HepG2 (cell line): ENCODE measurements around the gene PRKCZ. TPM values are rescaled to one million over a fixed set of nuclear protein-coding genes. Genes with fewer than 3 reads are reported as not detected.
A peak's percentile ranks its signal among the peaks of the same experiment; 100 is the strongest.

ENCODE experiments used
- BORCS8-MEF2B ChIP-seq: sonication (generic); formaldehyde crosslinking; IDR thresholded peaks from 2 replicates; pipeline ENCODE4 v1.8.0; 2022; ENCODE audit warnings: mild to moderate bottlenecking, missing genetic modification reagents
- FOXM1 ChIP-seq: sonication (generic); formaldehyde crosslinking; IDR thresholded peaks from 2 replicates; pipeline ENCODE4 v1.5.0; 2020; ENCODE audit warnings: missing genetic modification reagents
- PRMT3 ChIP-seq: sonication (generic); formaldehyde crosslinking; IDR thresholded peaks from 2 replicates; pipeline ENCODE4 v1.8.1; 2022; ENCODE audit warnings: low read depth, mild to moderate bottlenecking, moderate library complexity, missing genetic modification reagents, borderline replicate concordance
- PRPF4 ChIP-seq: fragments of 200-400 bp; formaldehyde crosslinking; IDR thresholded peaks from 2 replicates; pipeline ENCODE4 v1.6.1; 2016; ENCODE audit warnings: low read length, low read depth; ENCODE audit not compliant: poor library complexity, severe bottlenecking
- REXO4 ChIP-seq: sonication (generic); formaldehyde crosslinking; IDR thresholded peaks from 2 replicates; pipeline ENCODE4 v1.8.0; 2022; ENCODE audit warnings: missing genetic modification reagents, mild to moderate bottlenecking, borderline replicate concordance
- TBP ChIP-seq: sonication (generic); formaldehyde crosslinking; IDR thresholded peaks from 2 replicates; pipeline ENCODE4 v1.5.0; 2020; ENCODE audit warnings: missing genetic modification reagents
- TMF1 ChIP-seq: sonication (generic); formaldehyde crosslinking; IDR thresholded peaks from 2 replicates; pipeline ENCODE4 v1.8.1; 2022; ENCODE audit warnings: low read depth, missing genetic modification reagents
- ZBTB7B ChIP-seq: sonication (generic); formaldehyde crosslinking; IDR thresholded peaks from 2 replicates; pipeline ENCODE4 v1.4.0; 2020; ENCODE audit warnings: missing genetic modification reagents
- ZC3H13 ChIP-seq: sonication (generic); formaldehyde crosslinking; IDR thresholded peaks from 2 replicates; pipeline ENCODE4 v1.8.1; 2023; ENCODE audit warnings: mild to moderate bottlenecking, missing genetic modification reagents, moderate library complexity
- ZNF326 ChIP-seq: sonication (generic); formaldehyde crosslinking; IDR thresholded peaks from 2 replicates; pipeline ENCODE4 v1.4.0; 2020; ENCODE audit warnings: missing genetic modification reagents, borderline replicate concordance
- ZNF367 ChIP-seq: sonication (generic); formaldehyde crosslinking; IDR thresholded peaks from 2 replicates; pipeline ENCODE4 v1.4.0; 2020; ENCODE audit warnings: missing genetic modification reagents, borderline replicate concordance
- ZNF441 ChIP-seq: sonication (generic); formaldehyde crosslinking; IDR thresholded peaks from 2 replicates; pipeline ENCODE4 v1.7.0; 2021; ENCODE audit warnings: missing genetic modification reagents, borderline replicate concordance
- ZNF615 ChIP-seq: sonication (generic); formaldehyde crosslinking; IDR thresholded peaks from 2 replicates; pipeline ENCODE4 v1.5.0; 2020; ENCODE audit warnings: mild to moderate bottlenecking, missing genetic modification reagents, borderline replicate concordance
- ZNF792 ChIP-seq: IDR thresholded peaks from 2 replicates; pipeline ENCODE4 v1.6.1; 2016
- ZSCAN12 ChIP-seq: sonication (generic); formaldehyde crosslinking; IDR thresholded peaks from 2 replicates; pipeline ENCODE4 v1.9.0; 2021; ENCODE audit warnings: mild to moderate bottlenecking, missing genetic modification reagents
- ZSCAN25 ChIP-seq: sonication (generic); formaldehyde crosslinking; IDR thresholded peaks from 2 replicates; pipeline ENCODE4 v1.8.0; 2022; ENCODE audit warnings: mild to moderate bottlenecking, missing genetic modification reagents
- polyA plus RNA-seq, 8 experiments: library from polyadenylated mRNA; depleted of rRNA in 3 of 8; stranded (reverse) in 7 of 8; unstranded in 1 of 8; fragments of >200 nt; fragmentation: Illumina TruSeq in 4 of 8; extraction: Trizol in 4 of 8; gene quantifications; 2 replicates each; pipeline versions ENCODE4 v1.2.1 to v1.2.3, GENCODE V29; 2011 to 2016; ENCODE audit warnings: low read depth in 4 of 8, missing spikeins in 1 of 8, mixed read lengths in 1 of 8; ENCODE audit not compliant: insufficient read depth in 1 of 8
- total RNA-seq, 5 experiments: library from RNA; depleted of rRNA; stranded (reverse); fragments of >200 nt; fragmentation: Illumina TruSeq; extraction: Trizol; gene quantifications; 2 replicates each; pipeline ENCODE4 v1.2.3, GENCODE V29; 2016; ENCODE audit warnings: low read depth in 1 of 5
- TF ChIP-seq, protein P1 (sequence below): sonication (generic); formaldehyde crosslinking; IDR thresholded peaks from 2 replicates; pipeline ENCODE4 v1.8.1; 2023; ENCODE audit warnings: missing genetic modification reagents, inconsistent platforms, borderline replicate concordance
- TF ChIP-seq, protein P2 (sequence below): sonication (generic); formaldehyde crosslinking; IDR thresholded peaks from 2 replicates; pipeline ENCODE4 v1.4.0; 2020; ENCODE audit warnings: mild to moderate bottlenecking, low read depth, missing genetic modification reagents
- TF ChIP-seq, protein P3 (sequence below), 2 experiments: sonication (generic) in 1 of 2; formaldehyde crosslinking in 1 of 2; IDR thresholded peaks; 2 replicates each; pipeline versions ENCODE4 v1.4.0 to v1.6.1; 2018 to 2020; ENCODE audit warnings: missing genetic modification reagents in 2 of 2, borderline replicate concordance in 1 of 2, low read depth in 1 of 2, mild to moderate bottlenecking in 1 of 2, missing biosample characterization in 1 of 2
- TF ChIP-seq, protein P4 (sequence below): sonication (generic); formaldehyde crosslinking; IDR thresholded peaks from 2 replicates; pipeline ENCODE4 v1.4.0; 2020; ENCODE audit warnings: missing genetic modification reagents, borderline replicate concordance
- TF ChIP-seq, protein P5 (sequence below): sonication (generic); formaldehyde crosslinking; IDR thresholded peaks from 2 replicates; pipeline ENCODE4 v1.5.1; 2020; ENCODE audit warnings: mild to moderate bottlenecking, missing genetic modification reagents, moderate library complexity

Gene PRKCZ
- total and polyA plus RNA-seq, 2 of the 13 experiments (the other 11 are each of a cell fraction or from before 2014, with no cell fraction given) = 34.7 to 85.2 TPM

DNA sequence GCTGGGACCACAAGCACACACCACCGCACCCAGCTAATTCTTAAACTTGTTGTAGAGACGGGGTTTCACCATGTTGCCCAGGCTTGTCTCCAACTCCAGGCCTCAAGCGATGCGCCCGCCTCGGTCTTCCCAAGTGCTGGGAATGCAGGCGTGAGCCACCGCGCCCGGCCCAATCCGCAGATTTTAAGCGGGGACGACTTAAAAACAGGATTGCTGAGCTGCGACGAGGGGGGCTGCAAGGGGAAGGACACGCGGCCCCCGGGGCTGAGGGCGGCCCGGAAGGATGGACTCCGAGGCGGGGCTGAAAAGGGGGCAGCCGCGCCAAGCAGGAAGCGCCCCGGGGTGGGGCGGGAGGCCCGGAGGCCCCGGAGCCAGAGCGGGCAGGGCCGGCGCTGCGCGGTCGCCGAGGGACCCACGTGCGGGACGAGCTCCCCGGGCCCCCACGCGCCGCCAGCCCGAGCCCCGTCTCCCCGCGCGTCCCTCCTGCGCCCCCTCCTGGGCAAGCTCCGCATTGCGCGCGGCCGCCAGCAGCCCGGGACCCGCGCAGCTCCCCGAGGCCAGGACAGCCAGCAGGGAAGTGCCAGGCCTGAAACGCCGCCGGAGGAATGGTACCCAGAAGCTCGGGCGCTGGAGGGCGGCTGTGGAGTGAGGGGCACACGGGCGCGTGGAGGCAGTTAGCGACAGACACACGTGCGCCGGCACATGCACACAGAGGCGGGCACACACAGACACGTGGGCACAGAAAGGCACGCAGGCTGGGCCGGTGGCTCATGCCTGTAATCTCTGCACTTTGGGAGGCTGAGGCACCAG lies 5.5 kb upstream of the PRKCZ start (continued):
- TF ChIP-seq PRPF4 = no peak
- TF ChIP-seq, protein P1, sequence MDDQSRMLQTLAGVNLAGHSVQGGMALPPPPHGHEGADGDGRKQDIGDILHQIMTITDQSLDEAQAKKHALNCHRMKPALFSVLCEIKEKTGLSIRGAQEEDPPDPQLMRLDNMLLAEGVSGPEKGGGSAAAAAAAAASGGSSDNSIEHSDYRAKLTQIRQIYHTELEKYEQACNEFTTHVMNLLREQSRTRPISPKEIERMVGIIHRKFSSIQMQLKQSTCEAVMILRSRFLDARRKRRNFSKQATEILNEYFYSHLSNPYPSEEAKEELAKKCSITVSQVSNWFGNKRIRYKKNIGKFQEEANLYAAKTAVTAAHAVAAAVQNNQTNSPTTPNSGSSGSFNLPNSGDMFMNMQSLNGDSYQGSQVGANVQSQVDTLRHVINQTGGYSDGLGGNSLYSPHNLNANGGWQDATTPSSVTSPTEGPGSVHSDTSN (CRISPR knock-in tag) = no peak
- TF ChIP-seq ZNF792 (CRISPR knock-in tag) = no peak
- no peak for TF ChIP-seq ZNF326 (CRISPR knock-in tag)
- no peak for TF ChIP-seq ZNF367 (CRISPR knock-in tag)
- TF ChIP-seq TBP (CRISPR knock-in tag) = no peak
- no peak for TF ChIP-seq FOXM1
- TF ChIP-seq, protein P2, sequence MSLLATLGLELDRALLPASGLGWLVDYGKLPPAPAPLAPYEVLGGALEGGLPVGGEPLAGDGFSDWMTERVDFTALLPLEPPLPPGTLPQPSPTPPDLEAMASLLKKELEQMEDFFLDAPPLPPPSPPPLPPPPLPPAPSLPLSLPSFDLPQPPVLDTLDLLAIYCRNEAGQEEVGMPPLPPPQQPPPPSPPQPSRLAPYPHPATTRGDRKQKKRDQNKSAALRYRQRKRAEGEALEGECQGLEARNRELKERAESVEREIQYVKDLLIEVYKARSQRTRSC = no peak
- no peak for TF ChIP-seq PRMT3 (CRISPR knock-in tag)
- no peak for TF ChIP-seq ZSCAN25 (CRISPR knock-in tag)
- TF ChIP-seq TMF1 = no peak
- TF ChIP-seq BORCS8-MEF2B (CRISPR knock-in tag) = no peak
- TF ChIP-seq, protein P3, sequence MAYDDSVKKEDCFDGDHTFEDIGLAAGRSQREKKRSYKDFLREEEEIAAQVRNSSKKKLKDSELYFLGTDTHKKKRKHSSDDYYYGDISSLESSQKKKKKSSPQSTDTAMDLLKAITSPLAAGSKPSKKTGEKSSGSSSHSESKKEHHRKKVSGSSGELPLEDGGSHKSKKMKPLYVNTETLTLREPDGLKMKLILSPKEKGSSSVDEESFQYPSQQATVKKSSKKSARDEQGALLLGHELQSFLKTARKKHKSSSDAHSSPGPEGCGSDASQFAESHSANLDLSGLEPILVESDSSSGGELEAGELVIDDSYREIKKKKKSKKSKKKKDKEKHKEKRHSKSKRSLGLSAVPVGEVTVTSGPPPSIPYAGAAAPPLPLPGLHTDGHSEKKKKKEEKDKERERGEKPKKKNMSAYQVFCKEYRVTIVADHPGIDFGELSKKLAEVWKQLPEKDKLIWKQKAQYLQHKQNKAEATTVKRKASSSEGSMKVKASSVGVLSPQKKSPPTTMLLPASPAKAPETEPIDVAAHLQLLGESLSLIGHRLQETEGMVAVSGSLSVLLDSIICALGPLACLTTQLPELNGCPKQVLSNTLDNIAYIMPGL (CRISPR knock-in tag; IDR thresholded peaks at IDR 0.05; ENCODE audit: borderline replicate concordance in 1 of 2, low read depth in 1 of 2) = peak; percentile 65 to 73
- no peak for TF ChIP-seq ZNF441 (CRISPR knock-in tag)
- TF ChIP-seq REXO4 = no peak
- no peak for TF ChIP-seq ZNF615 (CRISPR knock-in tag)
- no peak for TF ChIP-seq ZSCAN12
- TF ChIP-seq ZBTB7B = no peak
- TF ChIP-seq, protein P4, sequence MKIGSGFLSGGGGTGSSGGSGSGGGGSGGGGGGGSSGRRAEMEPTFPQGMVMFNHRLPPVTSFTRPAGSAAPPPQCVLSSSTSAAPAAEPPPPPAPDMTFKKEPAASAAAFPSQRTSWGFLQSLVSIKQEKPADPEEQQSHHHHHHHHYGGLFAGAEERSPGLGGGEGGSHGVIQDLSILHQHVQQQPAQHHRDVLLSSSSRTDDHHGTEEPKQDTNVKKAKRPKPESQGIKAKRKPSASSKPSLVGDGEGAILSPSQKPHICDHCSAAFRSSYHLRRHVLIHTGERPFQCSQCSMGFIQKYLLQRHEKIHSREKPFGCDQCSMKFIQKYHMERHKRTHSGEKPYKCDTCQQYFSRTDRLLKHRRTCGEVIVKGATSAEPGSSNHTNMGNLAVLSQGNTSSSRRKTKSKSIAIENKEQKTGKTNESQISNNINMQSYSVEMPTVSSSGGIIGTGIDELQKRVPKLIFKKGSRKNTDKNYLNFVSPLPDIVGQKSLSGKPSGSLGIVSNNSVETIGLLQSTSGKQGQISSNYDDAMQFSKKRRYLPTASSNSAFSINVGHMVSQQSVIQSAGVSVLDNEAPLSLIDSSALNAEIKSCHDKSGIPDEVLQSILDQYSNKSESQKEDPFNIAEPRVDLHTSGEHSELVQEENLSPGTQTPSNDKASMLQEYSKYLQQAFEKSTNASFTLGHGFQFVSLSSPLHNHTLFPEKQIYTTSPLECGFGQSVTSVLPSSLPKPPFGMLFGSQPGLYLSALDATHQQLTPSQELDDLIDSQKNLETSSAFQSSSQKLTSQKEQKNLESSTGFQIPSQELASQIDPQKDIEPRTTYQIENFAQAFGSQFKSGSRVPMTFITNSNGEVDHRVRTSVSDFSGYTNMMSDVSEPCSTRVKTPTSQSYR = no peak
- no peak for TF ChIP-seq ZC3H13 (CRISPR knock-in tag)
- TF ChIP-seq, protein P5, sequence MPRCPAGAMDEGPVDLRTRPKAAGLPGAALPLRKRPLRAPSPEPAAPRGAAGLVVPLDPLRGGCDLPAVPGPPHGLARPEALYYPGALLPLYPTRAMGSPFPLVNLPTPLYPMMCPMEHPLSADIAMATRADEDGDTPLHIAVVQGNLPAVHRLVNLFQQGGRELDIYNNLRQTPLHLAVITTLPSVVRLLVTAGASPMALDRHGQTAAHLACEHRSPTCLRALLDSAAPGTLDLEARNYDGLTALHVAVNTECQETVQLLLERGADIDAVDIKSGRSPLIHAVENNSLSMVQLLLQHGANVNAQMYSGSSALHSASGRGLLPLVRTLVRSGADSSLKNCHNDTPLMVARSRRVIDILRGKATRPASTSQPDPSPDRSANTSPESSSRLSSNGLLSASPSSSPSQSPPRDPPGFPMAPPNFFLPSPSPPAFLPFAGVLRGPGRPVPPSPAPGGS = no peak
